Activated CD4-positive, CD25-positive, alpha-beta regulatory T cell (primary cell): ENCODE measurements around the gene SPC25.
"Not testable (repeated sequence)": the region's sequence is repeated elsewhere in the genome, so short reads cannot be mapped to it uniquely, and the experiment has no call there.

Experiments used
- DNase-seq, 4 experiments: peaks; one replicate each; lab custom pipeline; 2025; lab: John Stamatoyannopoulos, UW

SPC25 gene

GRCh38 chr2:168890006-168890782, at the start of gene SPC25:
SPC25 (minus strand) TSS chr2:168890430; CDS start chr2:168889519, 911 bp downstream.
- peak; percentile 59 to 66 (median 60) for DNase-seq

GRCh38 chr2:168939918-168940317, 49.7 kb upstream of the SPC25 start:
- no peak for DNase-seq

- DNase-seq: no peak
Observed at GRCh38 chr2:168939061-168939460, 48.8 kb upstream of the SPC25 start.

GRCh38 chr2:168935810-168936581, 45.8 kb upstream of the SPC25 start:
- DNase-seq: no peak

GRCh38 chr2:168934826-168935225, 44.6 kb upstream of the SPC25 start:
- DNase-seq: no peak

GRCh38 chr2:168932174-168932573, 41.9 kb upstream of the SPC25 start:
- DNase-seq: not testable (repeated sequence)

GRCh38 chr2:168930242-168930641, 40.0 kb upstream of the SPC25 start:
- no peak for DNase-seq

- DNase-seq: no peak
Observed at GRCh38 chr2:168929031-168929430, 38.8 kb upstream of the SPC25 start.

- DNase-seq: no peak
Observed at GRCh38 chr2:168928113-168928831, 38.0 kb upstream of the SPC25 start.

GRCh38 chr2:168926621-168927386, 36.6 kb upstream of the SPC25 start:
- no peak for DNase-seq

GRCh38 chr2:168920504-168921157, 30.4 kb upstream of the SPC25 start:
- no peak for DNase-seq

- DNase-seq: no peak
Observed at GRCh38 chr2:168916331-168916675, 26.1 kb upstream of the SPC25 start.

- DNase-seq: no peak
Observed at GRCh38 chr2:168915441-168916330, 25.5 kb upstream of the SPC25 start.

- DNase-seq: no peak
Observed at GRCh38 chr2:168913495-168913894, 23.3 kb upstream of the SPC25 start.

GRCh38 chr2:168912901-168913369, 22.7 kb upstream of the SPC25 start:
- no peak for DNase-seq

- no peak for DNase-seq
Observed at GRCh38 chr2:168912466-168912865, 22.2 kb upstream of the SPC25 start.

- no peak for DNase-seq
Observed at GRCh38 chr2:168910330-168910729, 20.1 kb upstream of the SPC25 start.

- DNase-seq: no peak
Observed at GRCh38 chr2:168907940-168908662, 17.9 kb upstream of the SPC25 start.

- no peak for DNase-seq
Observed at GRCh38 chr2:168904358-168904757, 14.1 kb upstream of the SPC25 start.

GRCh38 chr2:168903888-168904287, 13.7 kb upstream of the SPC25 start:
- DNase-seq: no peak
